ENCODE measurements around the gene FAM171A2.
"Not testable (repeated sequence)": the region's sequence is repeated elsewhere in the genome, so short reads cannot be mapped to it uniquely, and the experiment has no call there.

The FAM171A2 gene

GRCh38 chr17:44349553-44350070, 14.0 kb downstream of the FAM171A2 start:
- no peaks in the 10 kb centered on the region; the same call in 1 of the 2 replicates for H3F3A ChIP-seq (ENCODE audit: insufficient read depth, low read length)
- no peak overlapping the region for H2AFZ ChIP-seq (ENCODE audit: low read length)
- no peak overlapping the region for H3K4me3 ChIP-seq (ENCODE audit: low read length)
- no peaks in the 10 kb centered on the region for H3K79me2 ChIP-seq (ENCODE audit: low read length)
- no peaks in the 10 kb centered on the region for H3K9me3 ChIP-seq (replicated peaks; ENCODE audit: insufficient read depth, low read length)
- H3K9me2 ChIP-seq (replicated peaks; ENCODE audit: insufficient read depth, low read length): no peaks in the 10 kb centered on the region
- H3K36me3 ChIP-seq (replicated peaks; ENCODE audit: insufficient read depth, low read length): no peaks in the 10 kb centered on the region
- H3K27ac ChIP-seq (ENCODE audit: low read length): no peak overlapping the region
- no peak overlapping the region for H3K4me2 ChIP-seq (ENCODE audit: low read depth, low read length)
- H3K27me3 ChIP-seq (replicated peaks; ENCODE audit: insufficient read depth, low read length): no peaks in the 10 kb centered on the region
- no peak for DNase-seq
- peaks cover 18% of the 10 kb centered on the region for H3K4me1 ChIP-seq (ENCODE audit: low read length)
- no peak for TF ChIP-seq EZH2phosphoT487 (IDR thresholded peaks at IDR 0.05; ENCODE audit: low read length)
- TF ChIP-seq, protein P1, sequence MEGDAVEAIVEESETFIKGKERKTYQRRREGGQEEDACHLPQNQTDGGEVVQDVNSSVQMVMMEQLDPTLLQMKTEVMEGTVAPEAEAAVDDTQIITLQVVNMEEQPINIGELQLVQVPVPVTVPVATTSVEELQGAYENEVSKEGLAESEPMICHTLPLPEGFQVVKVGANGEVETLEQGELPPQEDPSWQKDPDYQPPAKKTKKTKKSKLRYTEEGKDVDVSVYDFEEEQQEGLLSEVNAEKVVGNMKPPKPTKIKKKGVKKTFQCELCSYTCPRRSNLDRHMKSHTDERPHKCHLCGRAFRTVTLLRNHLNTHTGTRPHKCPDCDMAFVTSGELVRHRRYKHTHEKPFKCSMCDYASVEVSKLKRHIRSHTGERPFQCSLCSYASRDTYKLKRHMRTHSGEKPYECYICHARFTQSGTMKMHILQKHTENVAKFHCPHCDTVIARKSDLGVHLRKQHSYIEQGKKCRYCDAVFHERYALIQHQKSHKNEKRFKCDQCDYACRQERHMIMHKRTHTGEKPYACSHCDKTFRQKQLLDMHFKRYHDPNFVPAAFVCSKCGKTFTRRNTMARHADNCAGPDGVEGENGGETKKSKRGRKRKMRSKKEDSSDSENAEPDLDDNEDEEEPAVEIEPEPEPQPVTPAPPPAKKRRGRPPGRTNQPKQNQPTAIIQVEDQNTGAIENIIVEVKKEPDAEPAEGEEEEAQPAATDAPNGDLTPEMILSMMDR (IDR thresholded peaks at IDR 0.05; ENCODE audit: low read length): no peak
- TF ChIP-seq EZH2 (optimal IDR thresholded peaks at IDR 0.05; ENCODE audit: low read depth, low read length): no peak
- no peaks in the 10 kb centered on the region for H4K20me1 ChIP-seq (ENCODE audit: insufficient read depth, low read length)
- no peak overlapping the region for H3K9ac ChIP-seq (ENCODE audit: low read length)

- H2AFZ ChIP-seq (ENCODE audit: low read length): no peak overlapping the region
- H3K4me1 ChIP-seq (ENCODE audit: low read length): peaks cover 18% of the 10 kb centered on the region
- TF ChIP-seq EZH2phosphoT487 (IDR thresholded peaks at IDR 0.05; ENCODE audit: low read length): no peak
- TF ChIP-seq, protein P1 (IDR thresholded peaks at IDR 0.05; ENCODE audit: low read length): no peak
- no peak for TF ChIP-seq EZH2 (optimal IDR thresholded peaks at IDR 0.05; ENCODE audit: low read depth, low read length)
- H3K9me3 ChIP-seq (replicated peaks; ENCODE audit: insufficient read depth, low read length): no peaks in the 10 kb centered on the region
- no peaks in the 10 kb centered on the region for H3K79me2 ChIP-seq (ENCODE audit: low read length)
- H3K27me3 ChIP-seq (replicated peaks; ENCODE audit: insufficient read depth, low read length): no peaks in the 10 kb centered on the region
- H3K4me2 ChIP-seq (ENCODE audit: low read depth, low read length): no peak overlapping the region
- DNase-seq: no peak
- H3K9me2 ChIP-seq (replicated peaks; ENCODE audit: insufficient read depth, low read length): no peaks in the 10 kb centered on the region
- H3F3A ChIP-seq (ENCODE audit: insufficient read depth, low read length): no peaks in the 10 kb centered on the region; the same call in 1 of the 2 replicates
- H3K4me3 ChIP-seq (ENCODE audit: low read length): no peak overlapping the region
- no peak overlapping the region for H3K9ac ChIP-seq (ENCODE audit: low read length)
- H3K27ac ChIP-seq (ENCODE audit: low read length): no peak overlapping the region
- no peaks in the 10 kb centered on the region for H3K36me3 ChIP-seq (replicated peaks; ENCODE audit: insufficient read depth, low read length)
- H4K20me1 ChIP-seq (ENCODE audit: insufficient read depth, low read length): no peaks in the 10 kb centered on the region
These were observed 14.7 kb downstream of the FAM171A2 start for GRCh38 chr17:44348988-44349364.

GRCh38 chr17:44348234-44348987, 15.2 kb downstream of the FAM171A2 start:
- Histone ChIP-seq H3F3A (ENCODE audit: insufficient read depth, low read length) (no peaks in the 10 kb centered on the region; the same call in 1 of the 2 replicates), H3K9me2 (replicated peaks; ENCODE audit: insufficient read depth, low read length) (no peaks in the 10 kb centered on the region), H4K20me1 (ENCODE audit: insufficient read depth, low read length) (no peaks in the 10 kb centered on the region), H3K4me2 (ENCODE audit: low read depth, low read length) (peak overlapping the region; percentile 12; the same call in 1 of the 2 replicates), H3K79me2 (ENCODE audit: low read length) (no peaks in the 10 kb centered on the region), H3K27ac (ENCODE audit: low read length) (peak overlapping the region; percentile 29; the same call in 1 of the 2 replicates), H3K4me1 (ENCODE audit: low read length) (peaks cover 18% of the 10 kb centered on the region), H3K9me3 (replicated peaks; ENCODE audit: insufficient read depth, low read length) (no peaks in the 10 kb centered on the region), H3K36me3 (replicated peaks; ENCODE audit: insufficient read depth, low read length) (no peaks in the 10 kb centered on the region), H3K9ac (ENCODE audit: low read length) (no peak overlapping the region), H3K27me3 (replicated peaks; ENCODE audit: insufficient read depth, low read length) (no peaks in the 10 kb centered on the region), H2AFZ (ENCODE audit: low read length) (no peak overlapping the region), H3K4me3 (ENCODE audit: low read length) (no peak overlapping the region)
- TF ChIP-seq EZH2 (optimal IDR thresholded peaks at IDR 0.05; ENCODE audit: low read depth, low read length) (no peak), EZH2phosphoT487 (IDR thresholded peaks at IDR 0.05; ENCODE audit: low read length) (no peak)
- TF ChIP-seq, protein P1 (IDR thresholded peaks at IDR 0.05; ENCODE audit: low read length): no peak
- peak; percentile 27 for DNase-seq

DNA sequence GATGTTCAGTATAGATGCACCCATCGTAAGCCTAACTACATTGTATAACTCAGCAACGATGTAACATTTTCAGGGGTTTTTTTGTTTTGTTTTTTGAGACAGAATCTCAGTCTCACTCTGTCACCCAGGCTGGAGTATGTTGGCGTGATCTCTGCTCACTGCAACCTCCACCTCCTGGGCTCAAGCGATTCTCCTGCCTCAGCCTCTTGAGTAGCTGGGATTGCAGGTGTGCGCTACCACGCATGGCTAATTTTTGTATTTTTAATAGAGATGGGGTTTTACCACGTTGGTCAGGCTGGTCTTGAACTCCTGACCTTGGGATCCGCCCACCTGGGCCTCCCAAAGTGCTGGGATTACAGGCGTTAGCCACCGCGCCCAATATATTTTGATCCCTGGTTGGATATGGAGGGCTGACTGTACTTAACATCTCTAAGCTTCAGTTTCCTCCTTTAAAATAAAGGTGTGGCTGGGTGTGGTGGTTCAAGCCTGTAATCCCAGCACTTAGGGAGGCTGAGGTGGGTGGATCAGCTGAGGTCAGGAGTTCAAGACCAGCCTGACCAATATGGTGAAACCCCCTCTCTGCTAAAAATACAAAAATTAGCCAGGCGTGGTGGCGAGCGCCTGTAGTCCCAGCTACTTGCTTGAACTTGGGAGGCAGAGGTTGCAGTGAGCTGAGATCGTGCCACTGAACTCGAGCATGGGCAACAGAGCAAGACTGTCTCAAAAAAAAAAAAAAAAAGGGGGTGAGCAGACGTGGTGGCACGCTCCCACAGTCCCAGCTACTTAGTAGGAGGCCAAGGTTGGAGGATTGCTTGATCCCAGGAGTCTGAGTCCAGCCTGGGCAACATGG, 16.2 kb downstream of the FAM171A2 start:
- H3F3A ChIP-seq (ENCODE audit: insufficient read depth, low read length); H3K4me2 ChIP-seq (ENCODE audit: low read depth, low read length); DNase-seq; H3K36me3 ChIP-seq (replicated peaks; ENCODE audit: insufficient read depth, low read length); H3K9me3 ChIP-seq (replicated peaks; ENCODE audit: insufficient read depth, low read length); H3K9me2 ChIP-seq (replicated peaks; ENCODE audit: insufficient read depth, low read length); H3K27me3 ChIP-seq (replicated peaks; ENCODE audit: insufficient read depth, low read length); H3K79me2 ChIP-seq (ENCODE audit: low read length); H2AFZ ChIP-seq (ENCODE audit: low read length); H4K20me1 ChIP-seq (ENCODE audit: insufficient read depth, low read length); H3K9ac ChIP-seq (ENCODE audit: low read length); H3K4me3 ChIP-seq (ENCODE audit: low read length): not testable (repeated sequence)
- Histone ChIP-seq H3K4me1 (ENCODE audit: low read length) (peaks cover 18% of the 10 kb centered on the region), H3K27ac (ENCODE audit: low read length) (peak overlapping the region; percentile 29; the same call in 1 of the 2 replicates)
